ENCODE results near the gene CAND1. TPM values are rescaled to one million over a fixed set of nuclear protein-coding genes. Genes with fewer than 3 reads are reported as not detected.

Gene CAND1
- total and polyA plus RNA-seq, 8 donors, result 11.6 to 175 (median 32.1) TPM

- 63 to 68% (median 66%) methylated on average over 4 of the region's 4 CpGs for WGBS, 5 donors
- Histone ChIP-seq H3K27me3 (no peaks in the 10 kb centered on the region), H3K36me3 (peaks cover 26 to 86% (median 82%) of the 10 kb centered on the region in 4 donors), H3K27ac (no peak overlapping the region), H3K4me1 (peaks cover 0 to 14% (median 2%) of the 10 kb centered on the region in 4 donors), H3K4me3 (no peak overlapping the region), H3K9me3 (no peaks in the 10 kb centered on the region)
- no peak for TF ChIP-seq POLR2A (IDR thresholded peaks at IDR 0.05)
- no peak for TF ChIP-seq POLR2AphosphoS5 (IDR thresholded peaks at IDR 0.05)
- no peak for TF ChIP-seq CTCF (IDR thresholded peaks at IDR 0.05)
- TF ChIP-seq EP300 (IDR thresholded peaks at IDR 0.05), result no peak
- no peak for DNase-seq
- intact Hi-C loops (cut with DNase I; ENCODE audit: low total_unique reads), result no loop called here
Observed at GRCh38 chr12:67299926-67300325, 30.8 kb downstream of the CAND1 start.

- H3K4me1 ChIP-seq, result peaks cover 0 to 14% (median 2%) of the 10 kb centered on the region in 4 donors
- H3K27ac ChIP-seq, result no peak overlapping the region
- intact Hi-C loops (cut with DNase I; ENCODE audit: low total_unique reads), result no loop called here
- H3K4me3 ChIP-seq, result no peak overlapping the region
- 93 to 98% (median 95%) methylated on average over 7 of the region's 7 CpGs for WGBS, 5 donors
- TF ChIP-seq EP300 (IDR thresholded peaks at IDR 0.05), result no peak
- TF ChIP-seq POLR2AphosphoS5 (IDR thresholded peaks at IDR 0.05), result no peak
- TF ChIP-seq POLR2A (IDR thresholded peaks at IDR 0.05), result no peak
- TF ChIP-seq CTCF (IDR thresholded peaks at IDR 0.05), result no peak
- H3K9me3 ChIP-seq, result no peaks in the 10 kb centered on the region
- no peaks in the 10 kb centered on the region for H3K27me3 ChIP-seq
- no peak for DNase-seq
- H3K36me3 ChIP-seq, result peaks cover 29 to 87% (median 86%) of the 10 kb centered on the region in 4 donors
Observed at GRCh38 chr12:67302162-67302561, 33.0 kb downstream of the CAND1 start.

- H3K27me3 ChIP-seq, result no peaks in the 10 kb centered on the region
- no peak for DNase-seq
- intact Hi-C loops (cut with DNase I; ENCODE audit: low total_unique reads), result no loop called here
- H3K4me1 ChIP-seq, result peaks cover 0 to 5% (median 2%) of the 10 kb centered on the region in 4 donors
- H3K27ac ChIP-seq, result no peak overlapping the region
- 79 to 100% (median 88%) methylated on average over 1 of the region's 1 CpG for WGBS, 5 donors
- no peak overlapping the region for H3K4me3 ChIP-seq
- peaks cover 32 to 87% (median 86%) of the 10 kb centered on the region in 4 donors for H3K36me3 ChIP-seq
- H3K9me3 ChIP-seq, result no peaks in the 10 kb centered on the region
- TF ChIP-seq POLR2AphosphoS5 (IDR thresholded peaks at IDR 0.05) (no peak), EP300 (IDR thresholded peaks at IDR 0.05) (no peak), CTCF (IDR thresholded peaks at IDR 0.05) (no peak), POLR2A (IDR thresholded peaks at IDR 0.05) (no peak)
Observed at GRCh38 chr12:67305544-67305943, 36.4 kb downstream of the CAND1 start.

GRCh38 chr12:67306712-67307111, 37.6 kb downstream of the CAND1 start:
- Histone ChIP-seq H3K27ac (no peak overlapping the region), H3K36me3 (peaks cover 35 to 97% (median 97%) of the 10 kb centered on the region in 4 donors), H3K27me3 (no peaks in the 10 kb centered on the region), H3K9me3 (no peaks in the 10 kb centered on the region), H3K4me3 (no peak overlapping the region), H3K4me1 (peaks cover 0 to under 1% (median 0%) of the 10 kb centered on the region in 4 donors)
- intact Hi-C loops (cut with DNase I; ENCODE audit: low total_unique reads), result no loop called here
- TF ChIP-seq POLR2AphosphoS5 (IDR thresholded peaks at IDR 0.05) (no peak), POLR2A (IDR thresholded peaks at IDR 0.05) (no peak), EP300 (IDR thresholded peaks at IDR 0.05) (no peak), CTCF (IDR thresholded peaks at IDR 0.05) (no peak)
- no peak for DNase-seq
- 94 to 100% (median 99%) methylated on average over 2 of the region's 2 CpGs for WGBS, 5 donors
